CD4-positive, alpha-beta T cell treated with Interleukin-15 for 1 hour (primary cell): ENCODE measurements around the gene NRP1.
"Not testable (repeated sequence)": the region's sequence is repeated elsewhere in the genome, so short reads cannot be mapped to it uniquely, and the experiment has no call there.

ENCODE experiments used
- DNase-seq: peaks from one replicate; pipeline ENCODE4 v3.0.0-alpha.2; 2020

NRP1 gene

GRCh38 chr10:33315891-33316290, 18.6 kb downstream of the NRP1 start:
- no peak for DNase-seq

DNA sequence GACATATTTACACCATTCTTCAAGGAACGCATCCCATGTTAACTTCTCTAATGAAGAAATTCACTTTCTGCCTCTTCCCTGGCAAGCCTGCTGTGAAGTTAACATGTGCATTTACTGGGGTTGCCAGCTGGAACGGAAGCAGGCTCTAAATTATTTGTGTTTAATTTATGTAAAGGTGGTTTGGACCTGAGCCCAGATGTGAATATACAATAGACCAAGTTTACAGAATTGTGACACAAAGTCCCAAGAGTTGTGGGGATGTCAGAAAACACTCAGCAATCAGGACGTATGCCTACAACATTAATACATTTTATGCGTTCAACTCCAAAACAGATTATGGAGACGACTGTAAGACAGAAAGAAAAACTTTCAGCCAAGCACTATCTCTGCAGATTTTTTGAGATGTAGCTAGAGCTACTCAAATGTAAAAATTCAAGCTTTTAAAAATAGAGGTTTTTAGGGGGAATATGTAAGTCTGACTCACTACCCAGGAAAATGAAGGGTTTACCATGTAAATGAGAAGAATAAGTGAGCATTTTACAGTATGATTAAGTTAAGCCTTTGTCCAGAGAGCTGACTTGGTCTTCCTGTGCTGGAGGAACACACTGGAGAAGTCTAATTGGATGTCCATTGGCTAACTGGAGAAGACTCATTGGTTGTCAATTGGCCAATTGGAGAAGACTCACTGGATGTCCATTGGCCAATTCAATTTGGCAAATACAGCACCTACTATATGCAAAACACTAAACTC, 19.5 kb downstream of the NRP1 start:
- DNase-seq: no peak

GRCh38 chr10:33311640-33312039, 22.8 kb downstream of the NRP1 start:
- no peak for DNase-seq

GRCh38 chr10:33310853-33311252, 23.6 kb downstream of the NRP1 start:
- no peak for DNase-seq

- DNase-seq: no peak
These were observed 25.1 kb downstream of the NRP1 start for GRCh38 chr10:33309406-33309805.

DNA sequence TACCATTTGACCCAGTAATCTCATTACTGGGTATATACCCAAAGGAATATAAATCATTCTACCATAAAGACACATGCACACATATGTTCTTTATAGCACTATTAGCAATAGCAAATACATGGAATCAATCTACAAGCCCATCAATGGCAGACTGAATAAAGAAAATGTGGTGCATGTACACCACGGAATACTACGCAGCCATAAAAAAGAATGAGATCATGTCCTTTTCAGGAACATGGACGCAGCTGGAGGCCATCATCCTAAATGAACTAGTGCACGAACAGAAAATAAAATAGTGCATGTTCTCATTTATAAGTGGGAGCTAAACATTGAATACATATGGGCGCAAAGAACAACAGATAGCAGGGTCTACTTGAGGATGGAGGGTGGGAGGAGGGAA, 26.6 kb downstream of the NRP1 start:
- DNase-seq: no peak

- no peak for DNase-seq
These were observed 27.6 kb downstream of the NRP1 start for GRCh38 chr10:33306701-33307519.

- DNase-seq: no peak
These were observed 28.3 kb downstream of the NRP1 start for GRCh38 chr10:33306126-33306525.

GRCh38 chr10:33304423-33305225, 29.8 kb downstream of the NRP1 start:
- no peak for DNase-seq

DNA sequence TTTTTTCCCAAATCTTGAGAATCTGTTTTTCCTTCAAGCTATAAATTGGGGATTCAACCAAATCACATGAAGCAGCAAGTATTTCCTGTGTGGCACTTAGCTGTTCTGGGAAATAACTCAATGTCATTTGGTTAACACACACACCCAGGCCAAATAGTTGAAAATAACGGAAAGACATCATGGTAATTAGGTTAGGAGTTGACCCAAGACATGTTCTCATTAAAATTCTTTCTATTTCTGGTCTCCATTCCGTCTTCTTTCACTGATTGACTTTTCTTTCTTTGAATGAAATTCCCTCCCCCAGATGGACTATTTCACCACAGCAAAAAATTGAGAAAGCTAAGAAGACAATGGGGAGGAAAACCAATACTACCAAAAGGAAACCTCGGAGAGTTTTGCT, 30.5 kb downstream of the NRP1 start:
- DNase-seq: no peak

DNA sequence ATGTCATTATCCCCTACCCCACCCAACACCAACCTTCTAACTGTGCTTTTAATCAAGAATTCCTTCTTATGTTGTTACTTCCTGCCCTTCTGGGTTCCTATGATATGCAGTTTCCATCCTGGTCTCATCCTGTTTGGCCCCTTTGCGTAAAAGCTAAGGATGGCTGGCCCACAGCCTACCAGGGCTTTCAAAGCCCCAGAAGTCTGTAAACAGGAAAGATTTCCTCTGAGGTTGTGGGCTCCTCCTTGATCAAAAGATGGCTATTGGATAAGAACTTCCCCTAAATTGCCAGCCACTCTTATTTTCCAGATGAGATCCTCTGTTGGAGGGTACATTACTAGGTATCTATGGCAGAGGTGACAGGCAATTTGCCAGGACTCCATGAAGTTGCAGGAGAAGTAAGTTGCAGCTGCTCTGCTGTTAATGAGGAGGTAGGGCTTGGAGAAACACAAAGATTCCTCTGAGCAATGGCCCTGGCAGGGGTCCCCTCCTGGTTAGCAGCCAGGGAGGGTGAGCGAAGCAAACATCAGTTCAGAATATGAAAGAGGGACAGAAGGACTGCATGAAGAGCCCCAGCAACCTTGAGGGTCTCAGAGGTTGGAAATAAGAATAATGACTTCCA, 32.1 kb downstream of the NRP1 start:
- DNase-seq: no peak

- DNase-seq: no peak
These were observed 33.2 kb downstream of the NRP1 start for GRCh38 chr10:33301097-33301789.

- DNase-seq: not testable (repeated sequence)
These were observed 33.9 kb downstream of the NRP1 start for GRCh38 chr10:33300544-33300943.

- DNase-seq: no peak
These were observed 35.6 kb downstream of the NRP1 start for GRCh38 chr10:33298893-33299292.

DNA sequence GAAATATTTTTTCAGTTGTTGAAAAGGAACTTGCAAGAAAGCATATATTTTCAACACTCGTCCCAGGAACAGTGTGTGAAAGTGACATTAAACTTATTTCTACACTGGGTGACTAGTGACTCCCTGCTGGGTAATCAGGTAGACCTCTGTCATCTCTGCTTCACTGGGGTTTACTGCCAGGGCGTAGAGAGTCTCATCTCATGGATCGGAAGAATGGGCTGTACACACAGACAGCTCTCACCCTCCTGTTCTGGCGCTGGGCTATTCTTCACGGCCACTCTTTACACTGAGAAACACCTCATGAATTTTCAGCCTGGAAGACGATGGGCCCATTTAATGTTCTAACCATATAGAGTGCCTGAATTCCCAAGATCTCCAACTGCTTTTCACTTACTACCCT, 36.4 kb downstream of the NRP1 start:
- no peak for DNase-seq

GRCh38 chr10:33295851-33296250, 38.6 kb downstream of the NRP1 start:
- no peak for DNase-seq

GRCh38 chr10:33293531-33294170, 40.8 kb downstream of the NRP1 start:
- no peak for DNase-seq

DNA sequence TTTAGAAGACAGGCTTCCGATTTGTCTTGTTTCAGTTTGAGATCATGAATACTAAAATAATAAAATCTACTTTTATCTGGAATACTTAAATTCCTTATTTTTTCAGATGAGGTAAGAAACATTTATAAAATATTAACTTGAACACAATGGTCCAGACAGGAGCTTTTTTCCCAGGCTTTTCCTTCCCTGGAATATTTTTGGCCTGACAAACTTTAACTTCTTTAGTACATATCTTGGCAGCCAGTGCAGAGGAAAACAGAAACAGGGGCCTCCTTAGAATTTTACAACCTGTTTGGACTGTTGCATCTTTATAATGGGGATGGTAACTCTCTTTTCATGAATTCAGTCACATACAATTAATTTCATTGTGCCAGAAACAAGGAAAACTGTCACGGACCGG, 41.4 kb downstream of the NRP1 start:
- no peak for DNase-seq

DNA sequence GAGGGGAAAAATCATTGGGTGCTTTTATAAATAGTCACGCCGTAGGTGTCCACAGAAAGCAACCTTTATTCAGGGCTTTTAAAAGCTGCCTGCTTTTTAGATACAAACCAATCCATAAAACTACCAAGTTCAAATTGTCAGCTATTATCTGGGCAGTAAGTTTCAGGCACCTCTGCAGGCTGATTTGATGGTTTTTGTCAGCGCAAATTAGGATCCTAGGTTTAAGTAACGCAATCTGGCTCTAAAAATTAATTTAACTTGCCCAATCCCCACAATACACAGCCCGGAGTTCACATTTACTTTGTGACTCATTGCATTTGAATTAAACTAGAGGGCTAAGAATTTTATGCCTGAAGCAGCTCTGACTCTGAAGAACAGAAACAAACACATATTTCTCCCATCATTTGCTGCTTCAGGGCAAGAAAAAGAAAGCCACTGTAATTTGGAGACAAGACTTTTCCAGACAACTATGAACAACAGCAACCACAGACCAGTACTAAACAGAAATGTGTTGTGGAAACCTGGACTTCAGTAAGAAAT, 43.3 kb downstream of the NRP1 start:
- DNase-seq: no peak

- no peak for DNase-seq
These were observed 44.0 kb downstream of the NRP1 start for GRCh38 chr10:33290321-33291052.

DNA sequence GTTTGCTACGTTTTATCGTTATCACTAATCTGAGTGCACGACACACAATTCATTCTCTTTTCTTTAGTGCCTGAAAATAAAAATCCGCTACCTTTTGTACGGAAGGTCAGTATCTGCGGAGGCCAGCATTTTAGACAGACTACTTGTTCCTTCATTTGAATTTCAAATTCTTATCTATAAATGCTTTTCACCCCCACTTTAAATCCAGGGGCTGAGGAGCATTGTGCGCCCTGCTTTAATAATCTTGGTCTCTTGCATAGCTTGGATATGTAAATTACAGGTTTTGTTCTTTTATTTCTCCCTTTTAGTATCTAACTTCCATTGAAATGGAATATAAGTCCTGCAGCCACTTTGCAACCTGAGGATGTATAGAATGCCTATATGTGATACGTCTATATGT, 44.7 kb downstream of the NRP1 start:
- DNase-seq: no peak
